Panc1 (cell line): ENCODE data around the gene SLC49A4. TPM values are rescaled to one million over a fixed set of nuclear protein-coding genes. Genes with fewer than 3 reads are reported as not detected.

Experiments
- ATAC-seq: fragments of 200-7000 bp; cut with Tn5 transposase; 2 replicates; pipeline ENCODE4 v1.9.1; 2020; ENCODE audit warnings: mild to moderate bottlenecking, moderate library complexity
- BruUV-seq: library from RNA; stranded (reverse); fragments of 400-500 nt; replicated peaks from 2 replicates; lab custom pipeline; 2021; lab: Mats Ljungman, UMichigan
- CTCF ChIA-PET: fragments of 300-600 bp; sonication (Branson Sonifier 250); formaldehyde crosslinking; loops from one replicate; lab custom pipeline; 2022; ENCODE audit warnings: antibody characterized with exemption; lab: Charles Lee
- POLR2A ChIA-PET: fragments of 300-600 bp; sonication (Branson Sonifier 250); formaldehyde crosslinking; loops from one replicate; lab custom pipeline; 2022; ENCODE audit warnings: antibody characterized with exemption; lab: Charles Lee
- DNase-seq: peaks from one replicate; pipeline ENCODE4 v3.0.0-alpha.2; 2010; ENCODE audit warnings: low read depth, low spot score
- H3K27ac ChIP-seq: 2 replicates; pipeline ENCODE4 v1.5.1; 2011; ENCODE audit warnings: mild to moderate bottlenecking, low read length, inconsistent platforms
- H3K27me3 ChIP-seq: fragments of 200-500 bp; sonication (Bioruptor generic); 2 replicates; pipeline ENCODE4 v1.6.0; 2014; ENCODE audit warnings: low read length, inconsistent platforms; ENCODE audit not compliant: control insufficient read depth, insufficient read depth
- H3K36me3 ChIP-seq: fragments of 200-500 bp; sonication (Bioruptor generic); 2 replicates; pipeline ENCODE4 v1.5.1; 2014; ENCODE audit warnings: inconsistent platforms, mild to moderate bottlenecking, low read length, moderate library complexity; ENCODE audit not compliant: control insufficient read depth, insufficient read depth
- H3K4me1 ChIP-seq: 2 replicates; pipeline ENCODE4 v1.5.1; 2011; ENCODE audit warnings: inconsistent platforms, mild to moderate bottlenecking, low read length, moderate library complexity; ENCODE audit not compliant: control insufficient read depth, insufficient read depth
- H3K4me3 ChIP-seq, 2 experiments: 2 replicates each; pipeline ENCODE4 v1.5.1; 2011 to 2012; ENCODE audit warnings: low read depth in 2 of 2, low read length in 2 of 2, mild to moderate bottlenecking in 2 of 2, inconsistent platforms in 1 of 2, moderate library complexity in 1 of 2
- H3K9me3 ChIP-seq: fragments of 200-500 bp; sonication (Bioruptor generic); 2 replicates; pipeline ENCODE4 v1.5.1; 2014; ENCODE audit warnings: low read depth, mild to moderate bottlenecking, inconsistent platforms, low read length, moderate library complexity; ENCODE audit not compliant: control insufficient read depth, insufficient read depth
- CTCF ChIP-seq: fragments of 450-650 bp; IDR thresholded peaks from 2 replicates; pipeline ENCODE4 v1.5.1; 2017; ENCODE audit warnings: mild to moderate bottlenecking
- POLR2AphosphoS5 ChIP-seq: IDR thresholded peaks from 2 replicates; pipeline ENCODE4 v1.6.1; 2012; ENCODE audit warnings: mild to moderate bottlenecking, low read depth, low read length, moderate library complexity
- REST ChIP-seq, 2 experiments: IDR thresholded peaks; 2 replicates each; pipeline ENCODE4 v1.6.1; 2011 to 2012; ENCODE audit warnings: low read depth in 2 of 2, control low read depth in 1 of 2, low read length in 1 of 2, mild to moderate bottlenecking in 1 of 2, moderate library complexity in 1 of 2; ENCODE audit not compliant: insufficient read depth in 1 of 2
- SIN3A ChIP-seq: IDR thresholded peaks from 2 replicates; pipeline ENCODE4 v1.6.1; 2012; ENCODE audit warnings: low read depth, mild to moderate bottlenecking, low read length, moderate library complexity, borderline replicate concordance; ENCODE audit not compliant: insufficient read depth
- TCF7L2 ChIP-seq: IDR thresholded peaks from 2 replicates; pipeline ENCODE4 v1.6.1; 2011; ENCODE audit warnings: mild to moderate bottlenecking, low read depth, low read length, inconsistent platforms
- in situ Hi-C: cut with HindIII; loops from 2 replicates; pipeline ENCODE4 v1.10.0; 2016; ENCODE audit warnings: low sequenced_read_pairs, low pct_unique_long_range_greater_than_20kb
- intact Hi-C: fragments of 100-400 bp; cut with micrococcal nuclease; formaldehyde crosslinking; loops from one replicate; pipeline ENCODE4 v1.10.0; 2022; ENCODE audit not compliant: unreplicated experiment
- total RNA-seq: library from RNA; stranded (reverse); gene quantifications from one replicate; pipeline ENCODE4 v1.2.1, GENCODE V29; 2021; ENCODE audit not compliant: unreplicated experiment

SLC49A4 gene
- total RNA-seq, 1 experiment from 2014 or later: 15.9 TPM

- in situ Hi-C loops: no loop called here
Measured at GRCh38 chr3:122890720-122891220, 95.9 kb downstream of the SLC49A4 start.

GRCh38 chr3:122892118-122892960 is 97.5 kb downstream of the SLC49A4 start:
- intact Hi-C loops: no loop called here
- no TSS peak for BruUV-seq
- in situ Hi-C loops: no loop called here
- POLR2A ChIA-PET: no interaction called here
- no peak for DNase-seq
- H3K4me1 ChIP-seq: no peaks in the 10 kb centered on the region
- ATAC-seq: no peak
- no peak overlapping the region for H3K4me3 ChIP-seq
- no peak overlapping the region for H3K27ac ChIP-seq
- H3K36me3 ChIP-seq: no peaks in the 10 kb centered on the region
- no peaks in the 10 kb centered on the region; the same call in 1 of the 2 replicates for H3K27me3 ChIP-seq
- CTCF ChIA-PET: no interaction called here
- H3K9me3 ChIP-seq: no peaks in the 10 kb centered on the region
- TF ChIP-seq REST (IDR thresholded peaks at IDR 0.05; ENCODE audit: insufficient read depth in 1 of 2, low read depth in 2 of 2, low read length in 1 of 2) (no peak), SIN3A (no peak), CTCF (no peak), TCF7L2 (no peak)

More at GRCh38 chr3:122890720-122891220, 95.9 kb downstream of the SLC49A4 start:
- ChIA-PET POLR2A (no interaction called here), CTCF (no interaction called here)
- no peak for ATAC-seq
- Histone ChIP-seq H3K36me3 (no peaks in the 10 kb centered on the region), H3K27me3 (no peaks in the 10 kb centered on the region; the same call in 1 of the 2 replicates), H3K9me3 (no peaks in the 10 kb centered on the region), H3K4me1 (no peaks in the 10 kb centered on the region), H3K27ac (no peak overlapping the region), H3K4me3 (no peak overlapping the region)
- TF ChIP-seq SIN3A (no peak), TCF7L2 (no peak), POLR2AphosphoS5 (no peak), CTCF (no peak), REST (IDR thresholded peaks at IDR 0.05; ENCODE audit: insufficient read depth in 1 of 2, low read depth in 2 of 2, low read length in 1 of 2) (no peak)
- DNase-seq: no peak
- BruUV-seq: no TSS peak
- intact Hi-C loops: no loop called here
